Ovary (tissue), 3 donors: ENCODE measurements around the gene PRG2.

ENCODE experiments used
- CTCF ChIP-seq, 3 donors: fragments of 450-650 bp in 2 of 3; fragments of 200-600 bp in 1 of 3; IDR thresholded peaks; one replicate each; pipeline versions ENCODE4 v1.5.1 to v1.8.0; 2016 to 2022; ENCODE audit warnings: antibody characterized with exemption in 3 of 3, mild to moderate bottlenecking in 1 of 3
- POLR2A ChIP-seq: fragments of 450-650 bp; IDR thresholded peaks from one replicate; pipeline ENCODE4 v1.6.1; 2017; ENCODE audit warnings: antibody characterized with exemption, mild to moderate bottlenecking, moderate library complexity
- donor health status: DM: no; HTN: no; CAD: no.

GRCh38 chr11:57394203-57394965, 3.9 kb upstream of the PRG2 start:
- no peak for TF ChIP-seq POLR2A
- no peak for TF ChIP-seq CTCF (IDR thresholded peaks at IDR 0.05)
